Femur (tissue), 1 donor: ENCODE results near the gene CNBP.
"Not testable (repeated sequence)": the region's sequence is repeated elsewhere in the genome, so short reads cannot be mapped to it uniquely, and the experiment has no call there.

Experiments
- DNase-seq: peaks from one replicate; pipeline ENCODE4 v3.0.0-alpha.2; 2017

The CNBP gene

DNA sequence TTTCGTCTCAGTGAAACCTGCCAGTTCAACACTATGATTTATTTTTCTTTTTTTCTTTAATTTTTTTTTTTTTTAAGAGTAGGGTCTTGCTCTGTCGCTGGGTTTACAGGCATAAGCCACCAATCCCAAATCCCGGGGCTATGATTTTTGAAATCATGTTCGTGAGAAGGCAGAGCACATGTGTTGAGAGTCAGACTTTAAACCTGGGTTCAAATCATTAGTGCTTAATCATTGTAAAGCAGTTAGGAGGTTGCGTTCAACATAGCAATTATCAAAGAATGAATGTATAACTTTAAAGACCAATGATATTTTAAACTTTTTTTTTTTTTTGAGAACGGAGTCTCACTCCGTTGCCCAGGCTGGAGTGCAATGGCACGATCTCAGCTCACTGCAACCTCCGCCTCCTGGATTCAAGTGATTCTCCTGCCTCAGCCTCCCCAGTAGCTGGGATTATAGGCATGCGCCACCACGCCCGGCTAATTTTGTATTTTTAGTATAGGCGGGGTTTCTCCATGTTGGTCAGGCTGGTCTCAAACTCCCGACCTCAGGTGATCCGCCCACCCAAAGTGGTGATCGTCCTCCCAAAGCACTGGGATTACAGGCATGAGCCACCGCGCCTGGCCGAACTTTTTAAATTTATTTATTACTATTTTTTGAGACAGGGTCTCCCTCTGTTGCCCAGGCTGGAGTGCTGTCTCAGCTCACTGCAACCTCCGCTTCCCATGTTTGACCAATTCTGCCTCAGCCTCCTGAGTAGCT lies 1.3 kb upstream of the CNBP start:
- DNase-seq, result not testable (repeated sequence)

DNA sequence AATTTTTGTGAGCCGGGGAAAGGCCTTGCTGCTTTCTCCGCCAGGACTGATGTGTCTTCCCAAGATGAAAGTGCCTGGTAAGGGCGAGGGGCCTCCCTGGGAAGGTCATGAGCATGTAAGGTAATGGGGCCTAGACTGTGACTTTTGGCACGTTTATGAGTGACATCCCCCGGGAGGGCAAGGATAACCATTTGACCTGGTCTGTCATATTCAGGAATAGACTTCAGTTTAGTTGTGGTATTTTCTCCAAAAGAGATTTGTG lies 631 bp upstream of the CNBP start:
- DNase-seq, result peak; percentile 48

DNA sequence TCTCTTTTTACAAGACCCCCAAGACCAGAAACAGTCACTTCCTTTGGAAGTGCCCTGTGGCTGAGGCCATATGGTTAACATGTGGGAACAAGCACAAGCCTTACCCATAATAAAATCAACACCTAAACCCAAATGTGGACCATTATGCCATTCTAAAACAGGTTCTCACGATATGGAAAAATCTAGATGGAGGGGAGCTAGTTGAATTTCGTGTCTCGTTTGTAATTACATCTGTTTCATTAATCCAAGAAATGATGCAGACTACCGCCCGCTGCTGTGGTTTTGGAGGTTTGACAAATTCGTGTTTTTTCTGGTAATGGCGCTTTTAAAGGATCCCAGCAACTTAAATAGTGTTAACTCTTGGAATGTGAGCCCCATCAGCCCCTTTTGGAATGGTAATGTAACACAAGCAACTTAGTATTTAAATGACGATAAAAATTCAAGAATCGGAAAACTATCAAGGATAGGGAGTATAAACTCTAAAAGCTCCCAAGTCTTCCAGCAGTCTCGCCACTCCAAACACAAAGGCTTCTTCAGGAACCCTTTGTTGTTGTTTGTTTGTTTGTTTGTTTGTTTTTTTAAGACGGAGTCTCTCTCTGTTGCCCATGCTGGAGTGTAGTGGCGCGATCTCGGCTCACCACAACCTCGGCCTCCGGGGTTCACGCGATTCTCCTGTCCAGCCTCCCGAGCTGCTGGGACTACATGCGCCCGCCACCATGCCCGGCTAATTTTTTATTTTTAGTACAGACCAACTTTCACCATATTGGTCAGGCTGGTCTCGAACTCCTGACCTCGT lies 1.1 kb downstream of the CNBP start:
- DNase-seq, result peak; percentile 35

DNA sequence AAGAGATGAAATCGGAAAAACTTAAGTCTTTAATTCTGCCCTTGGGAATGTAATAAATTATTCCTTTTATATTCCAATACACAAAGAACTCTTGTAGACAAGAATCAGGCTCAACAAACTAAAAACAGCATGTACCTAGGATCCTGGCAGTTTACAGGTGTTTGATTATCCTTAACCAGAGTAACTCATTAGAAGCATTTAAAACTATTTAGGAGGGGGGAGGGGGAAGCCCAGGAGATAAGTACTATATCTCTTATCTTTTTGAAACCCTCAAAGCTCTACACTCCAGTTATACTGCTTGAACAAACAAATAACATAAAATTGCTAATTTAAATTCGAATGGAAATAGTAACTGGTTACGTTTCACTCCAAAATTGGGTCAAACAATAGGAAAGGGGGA lies 1.9 kb downstream of the CNBP start:
- no peak for DNase-seq

DNA sequence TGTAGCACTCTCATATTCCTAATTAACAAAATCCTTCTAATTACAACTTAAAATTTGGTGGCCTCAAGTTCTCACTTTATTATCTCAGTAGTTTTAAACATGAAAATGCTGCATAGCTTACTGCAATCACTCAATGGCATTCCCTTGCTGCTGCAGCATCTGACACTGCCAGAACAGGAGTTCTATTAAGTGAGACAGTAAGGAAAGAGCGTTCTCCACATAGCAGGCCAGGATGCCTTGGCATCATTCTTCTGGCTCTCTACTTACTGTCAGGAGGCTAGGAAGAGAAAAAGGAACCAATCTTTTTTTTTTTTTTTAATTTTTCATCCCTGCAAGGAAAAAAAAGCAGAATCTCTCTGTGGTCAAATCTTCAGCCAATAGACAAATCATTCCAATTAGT lies 3.2 kb downstream of the CNBP start:
- DNase-seq, result no peak

DNA sequence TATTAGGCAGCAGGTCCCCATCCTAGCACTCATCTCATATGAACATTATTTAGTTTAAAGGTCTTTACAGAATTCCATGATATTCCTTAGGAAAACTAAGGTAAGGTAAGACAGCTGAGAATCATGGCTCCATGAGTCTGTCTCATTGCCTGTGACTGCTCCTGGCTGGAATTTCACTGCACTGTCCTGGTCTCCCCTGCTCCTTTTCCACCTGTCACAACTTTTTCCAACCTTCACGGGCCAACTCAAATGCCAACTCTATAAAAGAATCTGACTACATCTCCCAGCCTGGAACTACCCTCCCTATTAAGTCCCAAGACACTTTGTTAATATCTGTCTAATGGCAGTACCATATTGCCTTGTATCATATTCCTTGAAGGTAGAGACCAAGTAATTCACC lies 7.6 kb downstream of the CNBP start:
- DNase-seq, result no peak

DNA sequence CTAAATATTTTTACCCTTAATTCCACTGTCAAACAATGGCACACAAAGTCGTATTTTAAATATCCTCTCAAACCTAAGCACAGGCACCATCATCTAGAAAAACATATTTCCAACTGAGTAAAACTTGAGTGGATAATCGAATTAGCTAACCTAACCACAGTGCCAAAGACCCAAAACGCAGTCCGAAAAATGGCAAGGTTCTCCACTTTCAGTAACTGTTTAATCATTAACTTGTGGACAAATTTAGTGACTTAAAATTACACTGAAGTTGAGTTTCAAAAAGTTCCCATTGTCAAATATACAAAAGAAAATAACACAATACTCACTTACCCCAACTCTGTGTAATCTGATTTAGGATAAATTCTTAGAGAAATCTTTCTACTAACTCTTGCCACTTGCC lies 10.0 kb downstream of the CNBP start:
- no peak for DNase-seq

DNA sequence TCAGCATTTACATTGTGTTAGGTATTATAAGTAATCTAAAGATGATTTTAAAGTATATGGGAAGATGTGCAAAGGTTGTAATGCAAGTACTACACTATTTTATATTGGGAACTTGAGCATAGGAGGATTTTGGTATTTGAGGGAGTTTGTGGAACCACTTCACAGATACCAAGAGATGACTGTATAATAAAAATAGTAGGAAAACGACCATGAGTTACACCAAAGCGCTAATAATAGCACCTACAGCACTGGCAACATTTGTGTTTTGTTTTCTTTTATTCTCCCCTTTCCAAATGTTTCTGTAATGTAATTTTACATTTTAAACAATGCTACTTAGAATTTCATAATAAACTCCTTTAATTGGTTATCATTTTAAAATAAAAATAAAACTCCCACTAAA lies 10.5 kb downstream of the CNBP start:
- DNase-seq, result no peak

DNA sequence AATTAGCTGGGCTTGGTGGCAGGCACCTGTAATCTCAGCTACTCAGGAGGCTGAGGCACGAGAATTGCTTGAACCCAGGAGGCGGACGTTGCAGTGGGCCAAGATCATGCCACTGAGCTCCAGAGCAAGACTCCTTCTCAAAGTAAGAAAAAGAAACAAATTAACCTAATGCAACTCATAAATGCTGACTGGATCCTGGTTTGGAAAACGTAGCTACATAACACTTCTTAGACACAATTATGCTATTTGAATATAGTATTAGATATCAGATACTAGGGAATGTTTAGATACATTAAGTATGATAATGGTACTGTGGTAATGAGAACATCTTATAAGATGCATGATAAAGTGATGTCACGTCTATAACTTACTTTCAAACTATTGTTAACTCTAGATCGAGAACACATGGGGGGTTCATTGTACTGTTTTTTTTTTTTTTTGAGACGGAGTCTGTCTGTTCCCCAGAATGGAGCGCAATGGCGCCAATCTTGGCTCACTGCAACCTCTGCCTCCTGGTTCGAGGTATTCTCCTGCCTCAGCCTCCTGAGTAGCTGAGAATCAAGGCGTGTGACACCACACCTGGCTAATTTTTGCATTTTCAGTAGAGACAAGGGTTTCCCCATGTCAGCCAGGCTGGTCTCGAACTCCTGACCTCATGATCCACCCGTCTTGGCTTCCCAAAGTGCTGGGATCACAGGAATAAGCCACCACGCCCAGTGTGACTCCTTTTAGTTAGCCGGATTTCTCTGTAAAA lies 16.9 kb downstream of the CNBP start:
- no peak for DNase-seq

DNA sequence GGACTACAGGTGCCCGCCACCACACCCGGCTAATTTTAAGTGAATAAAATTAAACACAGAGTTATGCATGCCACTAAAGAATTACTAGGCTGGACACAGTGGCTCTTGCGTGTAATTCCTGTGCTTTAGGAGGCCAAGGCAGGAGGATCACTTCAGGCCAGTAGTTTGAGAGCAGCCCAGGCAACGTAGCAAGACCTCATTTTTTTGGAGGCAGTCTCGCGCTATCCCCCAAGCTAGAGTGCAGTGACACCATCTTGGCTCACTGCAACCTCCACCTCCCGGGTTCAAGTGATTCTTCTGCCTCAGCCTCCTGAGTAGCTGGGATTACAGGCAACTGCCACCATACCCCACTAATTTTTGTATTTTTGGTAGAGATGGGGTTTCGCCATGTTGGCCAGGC lies 18.1 kb downstream of the CNBP start:
- DNase-seq, result not testable (repeated sequence)

DNA sequence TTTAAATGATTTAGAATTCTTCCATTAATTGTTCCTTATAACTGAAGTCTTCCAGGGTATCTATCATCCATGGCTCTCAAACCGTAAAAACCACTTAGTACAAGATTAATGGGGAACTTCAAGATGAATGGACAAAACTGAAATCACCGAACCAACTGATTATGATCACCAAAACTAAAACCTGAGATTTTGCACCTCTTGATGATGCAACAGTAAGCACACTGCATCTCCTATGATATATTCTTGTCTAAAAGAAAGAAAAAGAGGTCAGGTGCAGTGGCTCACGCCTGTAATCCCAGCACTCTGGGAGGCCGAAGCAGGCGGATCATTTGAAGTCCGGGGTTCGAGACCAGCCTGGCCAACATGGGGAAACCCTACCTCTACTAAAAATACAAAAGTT lies 19.2 kb downstream of the CNBP start:
- no peak for DNase-seq

DNA sequence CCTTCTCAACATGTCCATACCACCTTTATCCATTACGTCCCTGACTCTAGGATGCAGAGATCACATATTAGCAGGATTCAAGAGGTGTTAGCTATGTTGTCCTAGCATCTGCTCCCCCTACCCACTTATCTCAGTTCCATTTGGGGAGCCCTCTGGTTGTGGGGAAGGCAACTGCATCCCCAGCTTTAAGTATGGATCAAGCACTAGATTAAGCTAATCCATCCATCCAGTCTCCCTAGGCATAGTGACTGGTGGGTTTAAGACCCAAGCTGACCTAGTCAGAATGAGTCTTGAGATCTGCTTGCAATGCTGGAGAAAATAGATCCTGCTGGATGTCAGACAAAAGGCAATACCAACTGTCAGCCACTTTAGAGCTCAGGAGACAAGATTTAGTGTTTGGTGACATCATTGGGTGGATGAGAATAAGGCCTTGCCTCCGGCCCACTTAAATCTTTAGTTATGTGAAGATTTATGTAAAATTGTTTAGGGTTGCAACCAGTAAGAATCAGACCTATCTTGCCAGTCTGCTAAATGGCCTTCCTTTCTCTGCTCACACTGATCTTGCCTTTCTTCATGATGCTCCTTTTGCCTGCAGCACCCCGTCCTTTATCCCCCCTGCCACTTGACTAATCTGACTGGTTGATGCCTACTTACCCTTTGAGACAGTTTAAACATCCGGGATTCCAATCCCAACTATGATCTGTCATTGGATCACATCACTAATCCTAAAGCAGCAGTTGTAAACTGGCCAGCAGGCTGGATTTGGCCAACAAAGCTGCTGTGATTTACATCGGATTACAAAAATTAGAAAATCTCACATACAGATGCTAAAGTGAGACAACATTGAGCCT lies 20.7 kb downstream of the CNBP start:
- no peak for DNase-seq

DNA sequence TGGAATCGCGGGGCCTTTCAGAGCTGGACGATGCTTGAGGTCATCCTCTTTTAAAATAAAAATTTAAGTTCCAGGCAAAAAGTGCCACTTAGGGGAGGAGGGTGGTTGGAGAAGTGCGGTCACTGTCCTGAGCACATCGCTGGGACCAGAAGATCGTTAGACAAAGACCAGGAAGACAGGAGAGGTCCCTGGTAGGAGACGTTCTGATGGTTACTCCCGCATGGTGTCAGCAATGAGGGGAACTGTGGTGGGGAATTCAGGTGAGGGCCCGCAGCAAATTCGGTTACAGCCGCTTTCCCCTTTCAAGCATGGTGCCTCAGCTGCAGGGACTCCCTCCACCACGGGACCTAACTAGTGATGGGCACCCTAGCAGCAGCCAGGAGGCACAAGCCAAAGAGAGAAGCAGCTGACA lies 21.8 kb downstream of the CNBP start:
- peak; percentile 31 for DNase-seq

DNA sequence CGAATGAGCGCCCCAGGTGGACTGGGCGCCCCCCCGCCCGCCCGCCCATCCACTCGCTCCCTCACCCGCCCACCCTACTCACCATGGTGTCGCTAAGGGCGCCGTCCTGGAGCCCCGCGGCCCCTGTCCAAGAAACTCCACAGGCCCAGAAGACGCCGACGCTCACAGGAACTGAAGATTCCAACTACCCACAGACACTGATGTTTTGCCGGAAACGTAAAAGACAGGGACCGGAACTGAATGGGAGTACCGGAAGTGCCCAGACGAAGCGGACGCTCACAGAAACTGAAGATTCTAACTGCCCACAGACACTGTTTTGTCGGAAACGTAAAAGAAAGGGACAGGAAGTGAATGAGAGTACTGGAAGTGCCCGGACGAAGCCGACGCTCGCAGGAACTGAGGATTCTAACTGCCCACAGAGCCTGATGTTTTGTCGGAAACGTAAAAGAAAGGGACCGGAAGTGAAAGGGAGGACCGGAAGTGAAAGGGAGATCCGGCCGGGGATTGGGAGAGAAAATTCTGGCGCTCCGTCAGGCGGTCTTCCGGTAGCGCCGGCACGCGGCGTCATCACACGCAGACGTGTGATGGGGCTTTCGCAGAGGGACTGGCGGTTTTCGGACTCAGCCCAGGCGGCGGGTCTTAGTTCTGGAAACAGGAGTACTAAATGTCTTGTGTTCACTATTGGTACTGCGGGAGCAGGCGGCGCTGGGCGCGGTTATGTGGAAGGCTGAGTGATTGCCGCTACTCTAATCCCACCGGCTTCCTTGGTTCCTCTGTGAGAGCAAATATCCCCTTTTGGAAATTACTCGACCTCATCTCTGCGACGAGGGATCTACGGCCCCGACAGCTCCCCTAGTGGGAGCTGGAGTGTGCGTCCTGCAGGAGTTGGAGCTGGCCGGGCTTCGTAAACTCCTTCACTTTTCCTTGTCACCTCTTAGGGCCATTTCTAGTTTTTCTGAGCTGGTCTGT lies 22.5 kb downstream of the CNBP start, which contains the start of gene ISY1:
TSS of gene ISY1 (minus strand) at position 173 of the 969 bp plus-strand sequence. CDS start at position 85, 88 bp downstream.
- peak; percentile 95 for DNase-seq

DNA sequence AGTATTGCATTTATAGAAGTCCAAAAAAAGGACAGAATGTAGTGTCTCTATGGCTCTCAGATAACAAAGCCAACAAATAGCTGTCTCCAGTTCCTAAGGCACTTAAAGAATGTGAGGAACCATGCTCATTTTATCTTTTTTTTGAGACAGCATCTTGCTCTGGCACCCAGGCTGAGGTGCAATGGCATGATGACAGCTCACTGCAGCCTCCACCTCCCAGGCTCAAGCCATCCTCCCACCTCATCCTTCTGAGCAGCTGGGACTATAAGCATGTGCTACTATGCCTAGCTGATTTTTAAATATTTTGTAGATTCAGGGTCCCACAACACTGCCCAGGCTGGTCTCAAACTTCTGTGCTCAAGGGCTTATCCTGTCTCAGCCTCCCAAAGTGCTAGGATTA lies 38.9 kb downstream of the CNBP start:
- no peak for DNase-seq

DNA sequence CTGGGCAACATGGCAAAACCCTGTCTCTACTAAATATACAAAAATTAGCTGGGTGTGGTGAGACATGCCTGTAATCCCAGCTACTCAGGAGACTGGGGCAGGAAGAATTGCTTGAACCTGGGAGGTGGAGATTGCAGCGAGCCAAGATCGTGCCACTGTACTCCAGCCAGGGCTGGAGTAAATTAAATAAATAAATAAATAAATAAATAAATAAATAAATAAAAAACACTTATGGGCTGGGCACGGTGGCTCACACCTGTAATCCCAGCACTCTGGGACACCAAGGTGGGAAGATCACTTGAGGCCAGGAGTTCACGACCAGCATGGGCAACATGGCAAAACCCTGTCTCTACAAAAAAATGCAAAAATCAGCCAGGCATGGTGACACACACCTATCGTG lies 42.7 kb downstream of the CNBP start:
- DNase-seq, result not testable (repeated sequence)

DNA sequence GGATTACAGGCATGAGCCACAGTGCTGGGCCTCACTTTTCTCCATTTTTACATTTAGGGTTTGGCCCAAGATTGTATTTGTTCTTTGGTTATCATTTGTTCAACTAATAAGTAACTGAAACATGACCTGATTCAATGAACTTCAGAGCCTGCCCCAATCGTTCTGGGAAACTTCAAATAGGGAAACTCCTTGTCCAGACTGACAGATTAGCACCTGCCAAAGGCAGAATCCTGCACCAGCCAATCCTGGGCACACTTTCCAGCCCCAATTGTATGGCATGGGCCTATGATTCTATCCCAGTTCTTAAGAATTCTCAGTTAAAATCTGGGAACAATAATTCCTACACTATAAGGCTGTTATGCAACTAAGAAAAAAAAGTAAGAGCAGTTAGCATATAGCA lies 43.8 kb downstream of the CNBP start:
- no peak for DNase-seq

DNA sequence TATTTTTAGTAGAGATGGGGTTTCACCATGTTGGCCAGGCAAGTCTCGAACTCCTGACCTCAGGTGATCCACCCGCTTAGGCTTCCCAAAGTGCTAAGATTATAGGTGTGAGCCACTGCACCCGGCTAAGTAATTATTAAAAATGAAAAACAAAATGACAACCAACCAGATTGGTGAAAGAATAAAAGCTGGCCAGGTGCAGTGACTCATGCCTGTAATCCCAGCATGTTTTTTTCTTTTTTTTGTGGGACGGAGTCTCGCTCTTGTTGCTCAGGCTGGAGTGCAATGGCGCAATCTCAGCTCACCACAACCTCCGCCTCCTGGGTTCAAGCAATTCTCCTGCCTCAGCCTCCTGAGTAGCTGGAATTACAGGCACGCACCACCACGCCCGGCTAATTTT lies 47.4 kb downstream of the CNBP start:
- not testable (repeated sequence) for DNase-seq

DNA sequence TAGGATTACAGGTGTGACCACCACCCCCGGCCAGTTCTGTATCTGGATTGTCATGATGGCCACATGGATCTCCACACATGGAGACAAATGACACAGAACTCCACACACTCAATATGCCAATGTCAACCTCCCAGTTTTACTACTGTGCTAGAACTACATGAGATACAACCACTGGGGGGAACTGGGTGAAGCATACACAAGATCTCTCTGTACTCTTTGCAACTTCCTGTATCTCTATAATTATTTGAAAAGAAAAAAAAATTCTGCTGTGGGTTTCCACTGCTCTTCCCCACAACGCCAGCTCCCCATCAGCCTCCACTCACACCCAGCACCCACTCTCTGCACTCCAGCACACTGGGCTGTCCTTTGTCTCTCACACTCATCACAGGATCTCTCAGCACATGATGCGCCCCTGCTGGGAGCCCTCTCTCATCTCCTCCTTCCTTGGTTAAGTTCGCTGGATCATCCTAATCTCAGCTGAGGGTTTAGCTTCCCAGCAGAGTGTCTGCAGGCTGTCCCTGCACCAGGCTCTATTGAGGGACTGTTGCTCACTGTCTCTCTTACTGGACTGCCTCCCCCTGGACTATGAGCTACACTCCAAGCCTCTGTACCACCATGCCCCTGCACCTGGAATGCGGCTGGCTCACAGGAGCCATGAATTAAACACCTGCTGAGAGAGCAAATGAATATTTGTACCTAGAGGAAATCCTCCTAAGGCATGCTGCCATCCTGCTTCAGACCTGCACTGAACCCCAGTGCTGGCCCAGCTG lies 51.4 kb downstream of the CNBP start:
- DNase-seq, result no peak

DNA sequence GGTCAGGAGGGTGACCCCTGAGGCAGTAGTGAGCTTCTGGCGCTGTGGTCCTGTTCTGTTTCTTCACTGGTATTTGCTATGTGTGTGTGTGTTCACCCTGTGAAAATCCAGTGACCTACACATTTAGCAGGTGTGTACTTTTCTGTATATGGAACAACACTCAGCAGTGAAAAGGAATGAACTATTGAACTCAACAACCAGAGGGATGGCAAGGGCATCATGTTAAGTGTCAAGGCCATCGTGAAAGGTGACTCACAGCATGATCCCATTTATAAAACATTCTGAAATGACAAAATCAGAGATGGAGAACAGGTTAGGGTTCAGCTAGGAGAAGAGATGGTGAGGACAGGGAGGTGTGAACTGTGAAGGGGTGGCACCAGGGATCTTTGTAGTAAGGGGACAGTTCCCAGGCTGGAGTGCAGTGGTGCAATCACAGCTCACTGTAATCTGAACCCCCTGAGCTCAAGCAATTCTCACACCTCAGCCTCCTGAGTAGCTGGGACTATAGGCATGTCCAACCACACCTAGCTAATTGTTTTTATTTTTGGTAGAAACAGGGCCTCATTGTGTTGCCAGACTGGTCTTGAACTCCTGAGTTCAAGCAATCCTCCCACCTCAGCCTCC lies 52.1 kb downstream of the CNBP start:
- no peak for DNase-seq
